ENCODE results near the gene SSBP3. TPM values are rescaled to one million over a fixed set of nuclear protein-coding genes. Genes with fewer than 3 reads are reported as not detected.

Gene SSBP3
- total RNA-seq, 4 donors from 2014 or later: 26.4 to 49.5 (median 37.1) TPM

DNA sequence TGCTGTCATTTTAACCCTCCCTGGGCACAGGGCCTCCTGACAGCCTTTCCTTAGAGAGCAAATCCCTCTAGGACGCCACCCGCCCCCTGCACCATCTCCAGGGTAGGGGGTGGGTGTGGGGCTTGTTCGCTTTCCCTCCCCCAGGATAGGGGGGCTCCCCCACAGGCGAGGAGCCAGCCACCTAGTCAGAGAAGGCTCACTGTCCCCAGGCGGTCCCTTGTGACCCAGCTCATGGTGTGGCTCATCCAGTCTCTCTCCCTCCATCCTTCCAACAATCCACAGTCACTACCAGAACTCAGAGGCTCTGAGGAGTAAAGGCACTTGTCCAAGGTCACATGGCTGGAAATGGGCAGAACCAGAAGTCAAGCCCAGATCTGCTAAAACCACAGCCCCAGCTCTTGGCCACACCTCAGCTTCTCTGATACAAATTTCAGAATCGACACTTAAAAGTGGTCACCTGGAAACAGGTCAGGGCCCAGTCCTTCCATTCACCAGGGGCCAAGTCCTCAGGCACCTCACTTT, 116.4 kb downstream of the SSBP3 start:
- no peak for TF ChIP-seq CTCF (IDR thresholded peaks at IDR 0.05)
- no peak for TF ChIP-seq EP300 (IDR thresholded peaks at IDR 0.05)
- TF ChIP-seq POLR2A (IDR thresholded peaks at IDR 0.05): no peak
- no peak for TF ChIP-seq POLR2AphosphoS5 (IDR thresholded peaks at IDR 0.05)
- 64% methylated on average over 5 of the region's 6 CpGs for WGBS
- no peak for DNase-seq (ENCODE audit: low spot score in 2 of 2)
- H3K36me3 ChIP-seq: no peaks in the 10 kb centered on the region
- H3K27me3 ChIP-seq: no peaks in the 10 kb centered on the region
- H3K4me3 ChIP-seq: no peak overlapping the region
- H3K4me1 ChIP-seq: peaks cover 62% of the 10 kb centered on the region
- H3K27ac ChIP-seq: peak overlapping the region; percentile 37
- H3K9me3 ChIP-seq: no peaks in the 10 kb centered on the region

DNA sequence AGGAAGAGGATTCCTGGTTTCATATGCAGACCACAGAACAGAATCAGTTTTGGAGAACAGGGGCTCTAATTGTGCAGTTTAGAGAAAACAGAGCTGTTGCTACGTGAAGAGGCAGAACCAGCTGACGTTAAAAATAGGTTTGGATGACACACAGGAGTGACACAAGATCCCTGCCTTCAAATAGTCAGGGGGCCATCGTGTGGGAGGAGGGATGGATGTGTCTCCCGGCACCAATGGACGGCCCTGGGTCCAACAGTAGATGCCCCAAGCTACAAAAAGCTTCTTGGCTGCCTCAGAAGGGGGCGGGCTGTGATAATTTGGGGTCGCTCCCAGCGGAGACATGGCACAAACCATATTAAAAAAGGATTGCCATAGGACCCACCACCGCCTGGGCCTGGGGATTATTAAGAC, 118.4 kb downstream of the SSBP3 start:
- DNase-seq (ENCODE audit: low spot score in 2 of 2): no peak
- Histone ChIP-seq H3K9me3 (no peaks in the 10 kb centered on the region), H3K27me3 (no peaks in the 10 kb centered on the region), H3K4me3 (no peak overlapping the region), H3K36me3 (no peaks in the 10 kb centered on the region), H3K27ac (peak overlapping the region; percentile 76), H3K4me1 (peaks cover 62% of the 10 kb centered on the region)
- TF ChIP-seq POLR2AphosphoS5 (IDR thresholded peaks at IDR 0.05): no peak
- TF ChIP-seq POLR2A (IDR thresholded peaks at IDR 0.05): no peak
- TF ChIP-seq CTCF (IDR thresholded peaks at IDR 0.05): no peak
- TF ChIP-seq EP300 (IDR thresholded peaks at IDR 0.05): no peak
- 47% methylated on average over 9 of the region's 9 CpGs for WGBS

GRCh38 chr1:54287176-54287650, 119.0 kb downstream of the SSBP3 start:
- no peaks in the 10 kb centered on the region for H3K9me3 ChIP-seq
- H3K36me3 ChIP-seq: no peaks in the 10 kb centered on the region
- H3K27me3 ChIP-seq: no peaks in the 10 kb centered on the region
- peak overlapping the region; percentile 76 for H3K27ac ChIP-seq
- no peak overlapping the region for H3K4me3 ChIP-seq
- 4% methylated on average over 8 of the region's 8 CpGs for WGBS
- DNase-seq (ENCODE audit: low spot score in 2 of 2): peak; percentile 89 to 90
- H3K4me1 ChIP-seq: peaks cover 63% of the 10 kb centered on the region
- TF ChIP-seq POLR2AphosphoS5 (IDR thresholded peaks at IDR 0.05): peak in 2 of 3 donors; percentile 43 to 48
- TF ChIP-seq EP300 (IDR thresholded peaks at IDR 0.05): no peak

DNA sequence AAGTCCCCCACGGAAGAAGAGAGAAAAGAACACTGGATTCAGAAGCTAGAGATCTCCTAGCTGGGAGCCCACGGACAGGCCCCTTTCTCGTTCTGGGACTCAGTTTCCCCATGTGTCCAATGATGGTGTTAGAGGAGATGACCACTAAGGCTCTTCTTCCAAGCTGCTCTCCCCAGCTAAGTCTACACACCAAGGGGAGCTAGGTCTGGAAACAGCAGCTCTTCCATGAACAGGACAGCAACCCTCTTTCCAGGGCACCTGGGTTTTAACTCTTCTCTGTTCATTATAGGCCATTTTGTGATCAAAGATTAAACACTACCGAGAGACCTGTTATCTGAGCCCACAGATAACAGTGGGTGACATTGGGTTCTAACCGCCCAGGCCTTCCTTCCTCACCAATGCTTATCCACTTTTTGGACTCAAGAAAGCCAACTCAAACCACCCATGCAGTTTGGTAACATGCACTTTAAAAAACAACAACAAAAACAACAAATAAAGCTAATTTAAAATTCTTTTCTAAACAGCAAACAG, 120.3 kb downstream of the SSBP3 start:
- Histone ChIP-seq H3K4me1 (peaks cover 59% of the 10 kb centered on the region), H3K9me3 (no peaks in the 10 kb centered on the region), H3K27ac (no peak overlapping the region), H3K27me3 (no peaks in the 10 kb centered on the region), H3K4me3 (no peak overlapping the region), H3K36me3 (no peaks in the 10 kb centered on the region)
- WGBS: 88% methylated on average over 5 of the region's 5 CpGs
- TF ChIP-seq EP300 (IDR thresholded peaks at IDR 0.05) (no peak), POLR2AphosphoS5 (IDR thresholded peaks at IDR 0.05) (no peak), CTCF (IDR thresholded peaks at IDR 0.05) (no peak), POLR2A (IDR thresholded peaks at IDR 0.05) (no peak)
- DNase-seq (ENCODE audit: low spot score in 2 of 2): no peak

- no peaks in the 10 kb centered on the region for H3K9me3 ChIP-seq
- peaks cover 3% of the 10 kb centered on the region for H3K36me3 ChIP-seq
- H3K27ac ChIP-seq: no peak overlapping the region
- H3K4me3 ChIP-seq: no peak overlapping the region
- WGBS: 89% methylated on average over 10 of the region's 10 CpGs
- TF ChIP-seq EP300 (IDR thresholded peaks at IDR 0.05) (no peak), POLR2AphosphoS5 (IDR thresholded peaks at IDR 0.05) (no peak), POLR2A (IDR thresholded peaks at IDR 0.05) (no peak), CTCF (IDR thresholded peaks at IDR 0.05) (no peak)
- no peak for DNase-seq (ENCODE audit: low spot score in 2 of 2)
- H3K27me3 ChIP-seq: no peaks in the 10 kb centered on the region
- H3K4me1 ChIP-seq: peaks cover 52% of the 10 kb centered on the region
Observed at GRCh38 chr1:54284781-54285529, 121.2 kb downstream of the SSBP3 start.

Data from suprapubic skin (tissue), 4 donors.